RWPE1 (cell line): ENCODE measurements around the gene RBAK.
"Not testable (repeated sequence)": the region's sequence is repeated elsewhere in the genome, so short reads cannot be mapped to it uniquely, and the experiment has no call there.

Experiments used
- CTCF ChIA-PET: fragments of 350-600 bp; sonication (Branson Sonifier 250); formaldehyde crosslinking; extraction: SDS; loops from one replicate; lab custom pipeline; 2021; lab: Yijun Ruan, JAX
- POLR2A ChIA-PET: fragments of 400-600 bp; formaldehyde crosslinking; extraction: SDS; loops from one replicate; lab custom pipeline; 2020; ENCODE audit warnings: antibody characterized with exemption; ENCODE audit not compliant: low non-redundant PET; lab: Yijun Ruan, JAX
- DNase-seq: peaks from one replicate; pipeline ENCODE4 v3.0.0; 2012; ENCODE audit warnings: low spot score
- H3K27ac ChIP-seq: fragments of 450-650 bp; 2 replicates; pipeline ENCODE4 v1.5.1; 2017
- CTCF ChIP-seq: fragments of 450-650 bp; conservative IDR thresholded peaks from 2 replicates; pipeline ENCODE4 v1.5.1; 2017; ENCODE audit warnings: low read depth, mild to moderate bottlenecking

RBAK gene

GRCh38 chr7:5001911-5002310, 43.7 kb upstream of the RBAK start:
- H3K27ac ChIP-seq = no peak overlapping the region
- ChIA-PET CTCF (no interaction called here), POLR2A (no interaction called here)
- no peak for TF ChIP-seq CTCF
- DNase-seq = no peak

GRCh38 chr7:5005066-5005465, 40.6 kb upstream of the RBAK start:
- no peak for DNase-seq
- no peak overlapping the region for H3K27ac ChIP-seq
- ChIA-PET POLR2A (no interaction called here), CTCF (no interaction called here)
- TF ChIP-seq CTCF = no peak

GRCh38 chr7:5012985-5013384, 32.7 kb upstream of the RBAK start:
- ChIA-PET POLR2A (no interaction called here), CTCF (no interaction called here)
- TF ChIP-seq CTCF = no peak
- H3K27ac ChIP-seq = no peak overlapping the region
- DNase-seq = no peak

GRCh38 chr7:5015936-5016335, 29.7 kb upstream of the RBAK start:
- DNase-seq, H3K27ac ChIP-seq, POLR2A ChIA-PET, CTCF ChIA-PET: not testable (repeated sequence)

- H3K27ac ChIP-seq, CTCF ChIA-PET, POLR2A ChIA-PET, DNase-seq: not testable (repeated sequence)
Observed at GRCh38 chr7:5017626-5018025, 28.0 kb upstream of the RBAK start.

- POLR2A ChIA-PET = no interaction called here
- no peak for DNase-seq
- no peak overlapping the region for H3K27ac ChIP-seq
Observed at GRCh38 chr7:5020098-5020497, 25.6 kb upstream of the RBAK start.

GRCh38 chr7:5020976-5021550, 24.6 kb upstream of the RBAK start:
- H3K27ac ChIP-seq, CTCF ChIA-PET, POLR2A ChIA-PET, DNase-seq: not testable (repeated sequence)

More at GRCh38 chr7:5020098-5020497, 25.6 kb upstream of the RBAK start:
- TF ChIP-seq CTCF = no peak
- CTCF ChIA-PET = interaction anchor here (0.6 kb wide), 1 partner anchor 45 kb away, joined by 3 read pairs; no protein-coding TSS in a partner anchor

- POLR2A ChIA-PET, H3K27ac ChIP-seq, CTCF ChIA-PET, DNase-seq: not testable (repeated sequence)
Observed at GRCh38 chr7:5023626-5024025, 22.0 kb upstream of the RBAK start.

GRCh38 chr7:5027796-5028410, 17.8 kb upstream of the RBAK start:
- DNase-seq, H3K27ac ChIP-seq, POLR2A ChIA-PET, CTCF ChIA-PET: not testable (repeated sequence)

GRCh38 chr7:5033186-5033585, 12.5 kb upstream of the RBAK start:
- POLR2A ChIA-PET, CTCF ChIA-PET: not testable (repeated sequence)

More at GRCh38 chr7:5033186-5033585, 12.5 kb upstream of the RBAK start:
- not testable (repeated sequence) for H3K27ac ChIP-seq, DNase-seq
